ENCODE results near the gene SLC37A3. TPM values are rescaled to one million over a fixed set of nuclear protein-coding genes. Genes with fewer than 3 reads are reported as not detected.

Gene SLC37A3
- total RNA-seq, 2 experiments from 2014 or later: 74.5 to 74.7 TPM

- POLR2A ChIA-PET: no interaction called here
- Mint-ChIP-seq H3K4me1 (ENCODE audit: low read depth) (peaks cover 16% of the 10 kb centered on the region), H3K27ac (no peak overlapping the region), H3K4me3 (no peak overlapping the region), H3K36me3 (no peaks in the 10 kb centered on the region), H3K9me3 (no peaks in the 10 kb centered on the region), H3K27me3 (no peaks in the 10 kb centered on the region)
- intact Hi-C loops (cut with micrococcal nuclease): loop anchor here (5.0 kb wide), 1 partner anchor 38 kb away; no protein-coding TSS in a partner anchor
- CTCF ChIA-PET: interaction anchor here (1.1 kb wide), 1 partner anchor 655 kb away, joined by 3 read pairs; no protein-coding TSS in a partner anchor
- no peak for DNase-seq
Measured at GRCh38 chr7:140300243-140301136, 97.8 kb downstream of the SLC37A3 start.

DNA sequence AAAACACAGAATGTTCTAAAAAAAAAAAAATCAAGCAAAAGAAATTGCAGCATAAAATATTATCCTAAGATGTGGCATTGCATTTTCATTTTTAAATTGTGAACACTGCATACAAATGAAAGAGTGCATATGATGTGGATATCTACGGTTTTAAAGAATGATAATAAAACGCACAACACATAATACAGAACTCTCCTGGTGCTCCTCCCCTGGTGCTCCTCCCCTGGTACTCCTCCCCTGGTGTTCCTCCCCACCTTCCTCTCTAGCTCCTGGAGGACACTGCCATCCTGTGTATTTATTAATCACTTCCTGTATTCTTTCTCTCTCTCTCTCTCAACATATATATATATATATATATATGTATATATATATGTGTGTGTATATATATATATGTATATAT is 100.1 kb downstream of the SLC37A3 start:
- no peaks in the 10 kb centered on the region for H3K9me3 Mint-ChIP-seq

DNA sequence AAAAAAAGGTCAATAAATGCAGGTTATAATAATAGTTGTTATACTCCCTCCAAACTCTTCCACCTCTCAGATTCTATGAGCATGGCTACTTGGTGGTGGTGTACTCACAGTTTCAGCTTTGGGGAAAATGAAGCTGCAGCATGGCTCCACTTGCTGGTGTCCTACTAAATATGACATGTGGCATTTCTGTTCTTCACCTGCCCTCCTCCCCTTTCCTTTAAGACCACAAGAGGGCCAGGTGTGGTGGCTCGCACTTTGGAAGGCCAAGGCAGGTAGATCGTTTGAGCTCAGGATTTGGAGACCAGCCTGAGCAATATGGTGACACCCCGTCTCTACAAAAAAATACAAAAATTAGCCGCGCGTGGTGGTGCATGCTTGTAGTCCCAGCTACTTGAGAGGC is 101.1 kb downstream of the SLC37A3 start:
- H3K9me3 Mint-ChIP-seq: no peaks in the 10 kb centered on the region
- H3K27ac Mint-ChIP-seq: no peak overlapping the region
- ChIA-PET POLR2A (no interaction called here), CTCF (interaction anchor here (0.5 to 1.2 kb wide), 2 partner anchors 34 to 123 kb away, joined by 3 read pairs; no protein-coding TSS in a partner anchor)
- no peak for DNase-seq
- no peaks in the 10 kb centered on the region for H3K27me3 Mint-ChIP-seq
- H3K4me3 Mint-ChIP-seq: no peak overlapping the region
- H3K4me1 Mint-ChIP-seq (ENCODE audit: low read depth): no peaks in the 10 kb centered on the region
- intact Hi-C loops (cut with micrococcal nuclease): no loop called here
- H3K36me3 Mint-ChIP-seq: no peaks in the 10 kb centered on the region

More for the DNA sequence above, 100.1 kb downstream of the SLC37A3 start:
- no peak overlapping the region for H3K4me3 Mint-ChIP-seq
- ChIA-PET CTCF (no interaction called here), POLR2A (no interaction called here)
- no peak for DNase-seq
- no peaks in the 10 kb centered on the region for H3K27me3 Mint-ChIP-seq
- intact Hi-C loops (cut with micrococcal nuclease): no loop called here
- no peak overlapping the region for H3K27ac Mint-ChIP-seq
- H3K4me1 Mint-ChIP-seq (ENCODE audit: low read depth): peaks cover 3% of the 10 kb centered on the region
- no peaks in the 10 kb centered on the region for H3K36me3 Mint-ChIP-seq

- intact Hi-C loops (cut with micrococcal nuclease): no loop called here
- Mint-ChIP-seq H3K9me3 (no peaks in the 10 kb centered on the region), H3K4me3 (no peak overlapping the region)
Measured at GRCh38 chr7:140295224-140295738, 103.0 kb downstream of the SLC37A3 start.

DNA sequence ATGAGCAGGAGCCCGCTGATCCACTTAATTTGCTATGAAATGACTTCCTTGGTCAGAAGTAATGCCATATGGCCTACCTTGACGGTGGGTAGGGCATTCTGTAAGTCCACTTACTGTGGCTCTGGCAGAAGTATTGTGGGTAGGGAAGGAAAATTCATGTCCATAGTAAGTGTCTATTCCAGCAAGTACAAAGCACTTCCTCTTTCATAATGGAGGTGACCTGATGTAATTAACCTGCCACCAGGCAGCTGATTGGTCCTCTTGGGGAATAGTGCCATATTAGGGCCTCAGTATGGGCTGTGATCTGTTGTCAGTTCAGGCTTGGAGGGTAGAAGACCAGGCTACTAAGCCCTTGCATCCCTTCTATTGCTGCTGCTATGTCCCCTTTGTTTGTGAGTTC is 103.9 kb downstream of the SLC37A3 start:
- H3K4me3 Mint-ChIP-seq: no peak overlapping the region
- no peaks in the 10 kb centered on the region for H3K27me3 Mint-ChIP-seq
- H3K36me3 Mint-ChIP-seq: no peaks in the 10 kb centered on the region
- no peaks in the 10 kb centered on the region for H3K4me1 Mint-ChIP-seq (ENCODE audit: low read depth)
- intact Hi-C loops (cut with micrococcal nuclease): no loop called here
- no peaks in the 10 kb centered on the region for H3K9me3 Mint-ChIP-seq
- POLR2A ChIA-PET: no interaction called here
- DNase-seq: no peak
- H3K27ac Mint-ChIP-seq: no peak overlapping the region
- CTCF ChIA-PET: interaction anchor here (1.6 kb wide), 1 partner anchor 11 kb away, joined by 3 read pairs; no protein-coding TSS in a partner anchor

More at GRCh38 chr7:140295224-140295738, 103.0 kb downstream of the SLC37A3 start:
- Mint-ChIP-seq H3K4me1 (ENCODE audit: low read depth) (no peaks in the 10 kb centered on the region), H3K36me3 (no peaks in the 10 kb centered on the region), H3K27ac (no peak overlapping the region), H3K27me3 (no peaks in the 10 kb centered on the region)
- DNase-seq: no peak
- POLR2A ChIA-PET: no interaction called here
- CTCF ChIA-PET: interaction anchor here (1.6 kb wide), 1 partner anchor 10 kb away, joined by 3 read pairs; no protein-coding TSS in a partner anchor

DNA sequence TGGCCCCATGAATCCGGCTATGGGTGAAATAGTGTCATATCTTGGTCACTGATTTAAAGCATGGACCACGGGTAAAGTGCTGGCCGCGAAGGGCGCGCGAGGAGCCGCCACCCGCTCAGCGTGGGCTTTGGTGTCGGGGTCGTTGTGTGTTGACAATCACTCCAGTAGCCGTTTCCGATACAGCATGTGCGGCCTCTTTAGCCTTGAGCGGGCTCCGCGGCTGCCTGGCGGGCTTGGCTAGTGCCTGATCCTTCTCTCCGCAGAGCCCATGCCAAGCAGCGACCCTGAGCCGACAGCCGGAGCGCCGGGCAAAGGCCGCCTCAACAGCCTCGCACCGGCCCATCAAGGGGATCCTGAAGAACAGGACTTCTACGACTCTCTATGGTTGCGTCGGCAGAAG is 105.9 kb downstream of the SLC37A3 start:
- POLR2A ChIA-PET: no interaction called here
- H3K27ac Mint-ChIP-seq: no peak overlapping the region
- H3K36me3 Mint-ChIP-seq: no peaks in the 10 kb centered on the region
- no peak overlapping the region for H3K4me3 Mint-ChIP-seq
- intact Hi-C loops (cut with micrococcal nuclease): no loop called here
- H3K9me3 Mint-ChIP-seq: no peaks in the 10 kb centered on the region
- no peak for DNase-seq
- no peaks in the 10 kb centered on the region for H3K27me3 Mint-ChIP-seq
- CTCF ChIA-PET: no interaction called here
- H3K4me1 Mint-ChIP-seq (ENCODE audit: low read depth): no peaks in the 10 kb centered on the region

DNA sequence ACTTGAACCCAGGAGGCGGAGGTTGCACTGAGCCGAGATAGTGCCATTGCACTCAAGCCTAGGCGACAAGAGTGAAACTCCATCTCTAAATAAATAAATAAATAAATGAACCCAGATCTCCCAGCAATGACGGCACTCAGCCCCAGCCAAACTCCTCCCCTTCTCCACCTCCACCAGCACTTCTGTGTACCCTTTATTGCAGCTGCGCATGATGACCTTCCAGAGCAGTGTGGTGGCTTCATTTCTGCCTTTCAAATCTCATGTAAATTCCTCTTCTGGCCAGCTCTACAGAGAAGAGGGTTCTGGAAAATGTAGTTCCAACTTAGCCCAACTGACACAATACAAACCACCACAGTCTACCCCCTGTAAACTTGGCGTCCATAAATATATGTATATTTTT is 108.5 kb downstream of the SLC37A3 start:
- H3K36me3 Mint-ChIP-seq: no peaks in the 10 kb centered on the region
- no peaks in the 10 kb centered on the region for H3K27me3 Mint-ChIP-seq
- no peaks in the 10 kb centered on the region for H3K4me1 Mint-ChIP-seq (ENCODE audit: low read depth)
- POLR2A ChIA-PET: no interaction called here
- H3K9me3 Mint-ChIP-seq: no peaks in the 10 kb centered on the region
- no peak for DNase-seq
- CTCF ChIA-PET: no interaction called here
- H3K4me3 Mint-ChIP-seq: no peak overlapping the region
- intact Hi-C loops (cut with micrococcal nuclease): no loop called here
- no peak overlapping the region for H3K27ac Mint-ChIP-seq

DNA sequence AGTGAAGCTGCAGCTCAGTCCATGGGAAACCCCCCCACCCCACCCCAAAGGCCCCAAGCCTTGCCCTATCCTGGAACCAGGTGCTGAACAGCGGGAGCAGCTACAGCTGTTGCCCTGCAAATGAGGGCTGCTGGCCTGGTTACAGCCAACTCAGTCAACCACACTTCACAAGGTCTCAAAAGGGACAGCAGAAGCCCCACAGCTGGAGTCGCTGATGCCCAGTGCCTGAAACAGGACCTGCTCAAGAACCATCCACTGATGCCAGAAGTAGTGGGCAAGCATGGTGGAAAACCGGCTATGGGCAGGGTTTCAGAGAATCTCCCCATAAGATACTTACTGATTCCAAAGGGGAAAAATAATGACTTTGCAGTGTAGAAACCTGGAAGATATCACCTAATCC is 110.3 kb downstream of the SLC37A3 start:
- ChIA-PET POLR2A (no interaction called here), CTCF (interaction anchor here (1.3 kb wide), 1 partner anchor 16 kb away, joined by 3 read pairs; no protein-coding TSS in a partner anchor)
- Mint-ChIP-seq H3K4me3 (no peak overlapping the region), H3K4me1 (ENCODE audit: low read depth) (no peaks in the 10 kb centered on the region), H3K27ac (no peak overlapping the region), H3K9me3 (no peaks in the 10 kb centered on the region), H3K36me3 (no peaks in the 10 kb centered on the region), H3K27me3 (no peaks in the 10 kb centered on the region)
- intact Hi-C loops (cut with micrococcal nuclease): no loop called here
- no peak for DNase-seq

DNA sequence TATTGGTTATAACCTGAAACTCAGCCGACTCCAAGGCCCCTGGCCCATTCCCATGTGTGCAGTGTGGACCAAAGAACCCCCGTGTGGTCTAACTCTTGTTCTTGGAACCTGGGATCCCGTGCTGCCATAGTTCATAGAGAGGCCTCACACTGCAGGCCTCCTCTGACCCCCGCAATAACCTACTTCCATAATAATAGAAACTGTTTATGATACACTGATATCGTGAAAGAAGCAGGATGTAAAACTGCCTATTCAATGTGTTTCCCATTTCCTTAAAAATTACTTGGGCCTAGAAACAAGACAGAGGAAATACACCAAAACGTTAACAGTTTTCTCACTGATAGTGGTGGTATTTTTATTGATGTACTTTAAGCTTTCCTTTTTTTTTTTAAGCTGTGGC is 112.4 kb downstream of the SLC37A3 start:
- intact Hi-C loops (cut with micrococcal nuclease): no loop called here
- no peak for DNase-seq
- CTCF ChIA-PET: no interaction called here
- H3K27me3 Mint-ChIP-seq: no peaks in the 10 kb centered on the region
- no peaks in the 10 kb centered on the region for H3K36me3 Mint-ChIP-seq
- no peaks in the 10 kb centered on the region for H3K4me1 Mint-ChIP-seq (ENCODE audit: low read depth)
- H3K9me3 Mint-ChIP-seq: no peaks in the 10 kb centered on the region
- POLR2A ChIA-PET: no interaction called here
- H3K27ac Mint-ChIP-seq: no peak overlapping the region
- H3K4me3 Mint-ChIP-seq: no peak overlapping the region

DNA sequence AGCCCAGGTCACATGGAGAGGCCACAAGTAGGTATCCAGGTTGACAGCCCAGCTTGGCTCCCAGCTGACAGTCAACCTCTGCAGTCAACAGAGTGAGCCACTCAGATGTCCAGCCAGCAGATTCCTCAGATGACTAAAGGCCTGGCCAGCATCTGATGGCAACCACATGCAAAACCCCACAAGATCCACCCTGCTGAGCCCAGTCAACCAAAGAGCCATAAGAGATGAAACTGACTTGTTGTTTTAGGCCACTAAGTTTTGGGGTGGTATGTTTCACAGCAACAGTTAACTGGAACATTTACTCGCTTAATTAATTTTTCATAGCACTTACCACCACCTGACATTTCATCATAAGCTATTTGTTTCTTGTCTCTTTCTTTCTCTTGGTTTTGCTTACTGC is 114.3 kb downstream of the SLC37A3 start:
- ChIA-PET CTCF (no interaction called here), POLR2A (no interaction called here)
- Mint-ChIP-seq H3K4me1 (ENCODE audit: low read depth) (no peaks in the 10 kb centered on the region), H3K36me3 (no peaks in the 10 kb centered on the region), H3K9me3 (no peaks in the 10 kb centered on the region), H3K27ac (no peak overlapping the region), H3K4me3 (no peak overlapping the region), H3K27me3 (no peaks in the 10 kb centered on the region)
- DNase-seq: no peak
- intact Hi-C loops (cut with micrococcal nuclease): no loop called here
